Activated T-cell treated with anti-CD3 and anti-CD28 coated beads, Interleukin-2, amount 50 U/mL, for 72 hours (primary cell): ENCODE results near the gene UTP4. TPM values are rescaled to one million over a fixed set of nuclear protein-coding genes. Genes with fewer than 3 reads are reported as not detected.

ENCODE experiments used
- ATAC-seq, 2 donors: fragments of 150-1000 bp; cut with Tn5 transposase; replicated peaks in 1 of 2; 2 replicates each; pipeline ENCODE4 v1.10.0; 2021; ENCODE audit warnings: moderate library complexity in 2 of 2, mild to moderate bottlenecking in 1 of 2
- DNase-seq, 2 donors: peaks; one replicate each; pipeline ENCODE4 v3.0.0; 2021 to 2022; ENCODE audit warnings: mixed read lengths in 1 of 2
- H3K27ac Mint-ChIP-seq: one replicate; pipeline ENCODE4 v1.8.0; 2022; ENCODE audit warnings: mild to moderate bottlenecking, moderate library complexity, mixed read lengths
- H3K27me3 Mint-ChIP-seq: one replicate; pipeline ENCODE4 v1.8.0; 2022; ENCODE audit warnings: low read depth, mixed read lengths
- H3K36me3 Mint-ChIP-seq, 2 donors: one replicate each; pipeline ENCODE4 v1.8.0; 2022; ENCODE audit warnings: mixed read lengths in 2 of 2, mild to moderate bottlenecking in 1 of 2; ENCODE audit not compliant: insufficient read depth in 2 of 2
- H3K4me1 Mint-ChIP-seq: one replicate; pipeline ENCODE4 v1.8.0; 2022; ENCODE audit warnings: low read depth, mixed read lengths
- H3K4me3 Mint-ChIP-seq, 2 donors: one replicate each; pipeline ENCODE4 v1.8.0; 2022; ENCODE audit warnings: mild to moderate bottlenecking in 2 of 2, mixed read lengths in 2 of 2, moderate library complexity in 2 of 2
- H3K9me3 Mint-ChIP-seq, 2 donors: one replicate each; pipeline ENCODE4 v1.8.0; 2022; ENCODE audit warnings: mixed read lengths in 2 of 2
- total RNA-seq, 2 donors: library from RNA; stranded (reverse); gene quantifications; one replicate each; pipeline ENCODE4 v1.2.3, GENCODE V29; 2022

Gene UTP4
- total RNA-seq, 2 donors from 2014 or later = 81.7 to 112 TPM

GRCh38 chr16:69195369-69196029, 63.0 kb downstream of the UTP4 start:
- no peak overlapping the region for H3K27ac Mint-ChIP-seq
- no peak overlapping the region for H3K4me3 Mint-ChIP-seq

GRCh38 chr16:69197573-69197972, 65.1 kb downstream of the UTP4 start:
- peaks cover 5% of the 10 kb centered on the region for H3K4me1 Mint-ChIP-seq
- H3K36me3 Mint-ChIP-seq = no peaks in the 10 kb centered on the region
- no peak overlapping the region for H3K27ac Mint-ChIP-seq
- no peak for ATAC-seq
- H3K9me3 Mint-ChIP-seq = no peaks in the 10 kb centered on the region
- H3K4me3 Mint-ChIP-seq = no peak overlapping the region
- H3K27me3 Mint-ChIP-seq = no peaks in the 10 kb centered on the region
- no peak for DNase-seq

More at GRCh38 chr16:69195369-69196029, 63.0 kb downstream of the UTP4 start:
- H3K27me3 Mint-ChIP-seq = no peaks in the 10 kb centered on the region
- H3K4me1 Mint-ChIP-seq = peaks cover 8% of the 10 kb centered on the region
- H3K36me3 Mint-ChIP-seq = peaks cover 0 to 4% of the 10 kb centered on the region in 2 donors
- ATAC-seq (no peak), DNase-seq (no peak)
- no peaks in the 10 kb centered on the region for H3K9me3 Mint-ChIP-seq

GRCh38 chr16:69199382-69199781, 66.9 kb downstream of the UTP4 start:
- no peak for ATAC-seq
- H3K4me1 Mint-ChIP-seq = peaks cover 14% of the 10 kb centered on the region
- H3K27ac Mint-ChIP-seq = no peak overlapping the region
- no peaks in the 10 kb centered on the region for H3K9me3 Mint-ChIP-seq
- no peaks in the 10 kb centered on the region for H3K27me3 Mint-ChIP-seq
- no peak overlapping the region for H3K4me3 Mint-ChIP-seq
- no peak for DNase-seq
- H3K36me3 Mint-ChIP-seq = no peaks in the 10 kb centered on the region

- ATAC-seq (no peak), DNase-seq (no peak)
- H3K36me3 Mint-ChIP-seq = no peaks in the 10 kb centered on the region
- no peaks in the 10 kb centered on the region for H3K9me3 Mint-ChIP-seq
- no peak overlapping the region for H3K4me3 Mint-ChIP-seq
- H3K27me3 Mint-ChIP-seq = no peaks in the 10 kb centered on the region
- H3K27ac Mint-ChIP-seq = no peak overlapping the region
- H3K4me1 Mint-ChIP-seq = peaks cover 31% of the 10 kb centered on the region
These were observed 68.8 kb downstream of the UTP4 start for GRCh38 chr16:69201291-69201690.

- no peak overlapping the region for H3K27ac Mint-ChIP-seq
- no peak overlapping the region for H3K4me3 Mint-ChIP-seq
- H3K36me3 Mint-ChIP-seq = no peaks in the 10 kb centered on the region
- no peaks in the 10 kb centered on the region for H3K9me3 Mint-ChIP-seq
- peaks cover 31% of the 10 kb centered on the region for H3K4me1 Mint-ChIP-seq
- H3K27me3 Mint-ChIP-seq = no peaks in the 10 kb centered on the region
- DNase-seq = no peak
- no peak for ATAC-seq
These were observed 69.3 kb downstream of the UTP4 start for GRCh38 chr16:69201787-69202186.

- Mint-ChIP-seq H3K4me1 (peaks cover 31% of the 10 kb centered on the region), H3K36me3 (no peaks in the 10 kb centered on the region), H3K27me3 (no peaks in the 10 kb centered on the region), H3K9me3 (no peaks in the 10 kb centered on the region), H3K4me3 (peak overlapping the region; percentile 27 to 67), H3K27ac (peak overlapping the region; percentile 85)
- DNase-seq (no peak), ATAC-seq (no peak)
These were observed 71.7 kb downstream of the UTP4 start for GRCh38 chr16:69204172-69204571.

GRCh38 chr16:69209735-69210134, 77.3 kb downstream of the UTP4 start:
- H3K36me3 Mint-ChIP-seq = no peaks in the 10 kb centered on the region
- H3K27ac Mint-ChIP-seq = no peak overlapping the region
- DNase-seq (no peak), ATAC-seq (no peak)
- no peak overlapping the region for H3K4me3 Mint-ChIP-seq
- peaks cover 13% of the 10 kb centered on the region for H3K4me1 Mint-ChIP-seq
- H3K27me3 Mint-ChIP-seq = no peaks in the 10 kb centered on the region
- H3K9me3 Mint-ChIP-seq = no peaks in the 10 kb centered on the region

- H3K9me3 Mint-ChIP-seq = no peaks in the 10 kb centered on the region
- H3K27ac Mint-ChIP-seq = peak overlapping the region; percentile 19
- H3K27me3 Mint-ChIP-seq = no peaks in the 10 kb centered on the region
- peak in 1 of 2 donors; percentile 3 for DNase-seq
- no peaks in the 10 kb centered on the region for H3K36me3 Mint-ChIP-seq
- peak; percentile 74 to 90 for ATAC-seq
- peak overlapping the region in 1 of 2 donors; percentile 34 for H3K4me3 Mint-ChIP-seq
- peaks cover 25% of the 10 kb centered on the region for H3K4me1 Mint-ChIP-seq
These were observed 85.0 kb downstream of the UTP4 start for GRCh38 chr16:69217433-69217832.

Other genes starting within 250 kb of the UTP4 start
- 1 to 10 TPM; 1.2 to 1.4 TPM for gene HAS3, start 27.0 kb upstream of the UTP4 start, total RNA-seq
- gene CHTF8, start 61 bp upstream of the UTP4 start, total RNA-seq = 100 to 1,000 TPM; 159 to 185 TPM
- 10 to 100 TPM; 21.1 to 21.9 TPM for gene SNTB2, start 54.5 kb downstream of the UTP4 start, total RNA-seq
- gene VPS4A, start 178.7 kb downstream of the UTP4 start, total RNA-seq = 10 to 100 TPM; 41.1 to 45.3 TPM
- gene PDF, start 197.9 kb downstream of the UTP4 start, total RNA-seq = 10 to 100 TPM in 1 of 2 donors, 1 to 10 TPM in 1; 9.9 to 10.1 TPM
- gene COG8, start 206.9 kb downstream of the UTP4 start, total RNA-seq = 10 to 100 TPM; 33.2 to 38.3 TPM
- gene NIP7, start 207.1 kb downstream of the UTP4 start, total RNA-seq = 10 to 100 TPM; 30.8 to 32.2 TPM
- gene TMED6, start 219.1 kb downstream of the UTP4 start, total RNA-seq = 1 to 10 TPM; 3.3 to 3.7 TPM